Skeletal muscle cell (primary cell): Measurements from ENCODE around the gene MVB12B.

Source experiments
- DNase-seq: peaks from one replicate; pipeline ENCODE4 v3.0.0-alpha.2; 2010; ENCODE audit warnings: low read depth
- H3K4me3 ChIP-seq: 2 replicates; pipeline ENCODE4 v1.5.1; 2011; ENCODE audit warnings: low read depth, mild to moderate bottlenecking, control low read depth, low read length, moderate library complexity

MVB12B gene

DNA sequence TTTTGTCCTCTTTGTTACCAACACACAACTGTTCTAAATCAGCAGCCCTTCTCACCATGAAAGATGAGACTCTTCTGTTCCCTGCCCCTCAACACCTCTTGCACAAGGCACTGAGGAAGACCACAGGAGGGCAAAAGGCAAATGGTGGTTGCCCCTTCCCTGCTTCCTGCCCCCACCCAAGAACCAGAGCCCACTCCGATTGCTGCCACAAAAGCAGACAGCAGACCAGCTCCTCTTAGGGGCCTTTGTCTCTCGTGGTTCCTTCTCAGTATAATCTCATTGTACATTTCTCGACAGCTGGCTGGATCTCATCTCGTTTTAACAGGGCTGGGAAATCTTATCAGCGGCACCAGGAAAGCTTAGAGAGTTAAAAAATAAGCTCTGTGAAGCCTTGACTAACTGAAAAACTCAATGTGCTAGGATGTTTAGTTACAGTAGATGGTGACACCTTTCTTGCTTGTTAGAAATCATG is 1.1 kb downstream of the MVB12B start:
- peak overlapping the region; percentile 59 for H3K4me3 ChIP-seq
- DNase-seq = peak; percentile 45

DNA sequence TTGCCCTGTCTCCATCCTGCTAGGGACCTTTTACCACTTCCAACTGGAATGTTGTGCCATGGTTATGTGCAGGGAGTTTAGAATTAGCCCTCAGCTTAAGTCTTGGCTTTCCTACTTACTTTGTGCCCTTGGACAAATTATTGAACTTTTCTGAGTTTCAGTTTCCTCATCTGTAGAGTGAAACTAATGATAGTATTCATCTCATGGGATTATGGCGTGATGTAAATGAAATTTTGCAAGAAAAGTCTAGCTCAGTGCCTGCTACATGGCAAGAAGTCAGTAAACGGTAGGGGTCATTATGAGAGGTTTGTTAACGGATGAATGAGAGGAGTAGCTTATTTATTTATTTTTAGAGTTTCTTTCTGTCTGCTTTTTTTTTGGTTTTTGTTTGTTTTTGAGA is 1.8 kb downstream of the MVB12B start:
- no peak overlapping the region for H3K4me3 ChIP-seq
- DNase-seq = no peak

DNA sequence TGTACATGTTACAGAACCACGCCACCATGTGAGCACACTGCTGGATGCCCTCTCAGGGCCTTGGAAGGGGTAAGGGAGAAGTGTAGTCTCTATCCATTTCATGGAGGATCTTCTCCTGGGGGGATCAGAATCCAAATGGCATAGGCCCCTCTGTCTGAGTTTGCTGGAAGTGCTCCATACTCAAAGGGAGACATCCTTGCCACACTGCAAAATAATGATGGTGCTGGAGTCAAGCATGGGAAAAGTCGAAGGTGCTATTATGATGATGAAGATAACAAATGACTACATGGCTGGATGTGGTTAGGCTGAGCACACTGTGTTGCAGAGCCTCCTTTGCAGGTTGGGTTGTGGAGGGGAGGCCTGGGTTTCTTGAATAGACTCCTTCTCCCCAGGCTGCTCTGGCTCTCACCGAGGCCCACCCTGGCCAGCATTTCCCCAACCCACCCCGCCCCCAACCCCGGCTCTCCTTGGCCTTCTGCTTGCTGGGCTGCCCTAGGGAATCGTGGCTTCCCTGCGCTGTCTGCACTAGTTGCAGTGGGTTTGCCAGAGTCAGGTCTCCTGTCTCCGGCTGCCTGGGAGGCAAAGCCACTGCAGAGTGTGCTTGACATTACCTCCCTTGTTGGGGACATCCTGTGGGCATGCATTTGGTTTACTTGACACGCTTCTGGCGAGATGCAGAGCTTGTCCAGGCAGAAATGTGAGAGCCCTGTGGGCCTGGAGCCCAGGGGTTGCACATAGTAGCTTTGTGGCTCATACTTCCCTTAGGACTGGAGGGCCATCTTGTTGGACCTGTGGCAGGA is 3.0 kb downstream of the MVB12B start:
- H3K4me3 ChIP-seq = no peak overlapping the region
- no peak for DNase-seq

DNA sequence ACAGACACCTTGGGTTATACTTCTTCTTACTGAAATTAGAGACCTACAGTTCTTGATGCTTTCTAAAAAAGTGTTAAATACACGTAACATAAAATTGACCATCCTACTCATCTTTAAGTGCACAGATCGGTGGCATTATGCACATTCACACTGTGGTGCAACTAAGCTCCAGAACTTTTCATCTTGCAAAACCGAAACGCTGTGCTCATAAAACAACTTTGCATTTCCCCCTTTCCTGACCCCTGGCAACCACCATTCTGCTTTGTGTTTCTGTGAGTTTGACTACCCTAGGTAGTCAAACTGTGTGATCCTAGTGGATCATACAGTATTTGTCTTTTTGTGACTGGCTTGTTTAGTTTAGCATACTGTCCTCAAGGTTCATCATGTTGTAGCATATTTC is 3.9 kb downstream of the MVB12B start:
- no peak overlapping the region for H3K4me3 ChIP-seq
- DNase-seq = no peak

DNA sequence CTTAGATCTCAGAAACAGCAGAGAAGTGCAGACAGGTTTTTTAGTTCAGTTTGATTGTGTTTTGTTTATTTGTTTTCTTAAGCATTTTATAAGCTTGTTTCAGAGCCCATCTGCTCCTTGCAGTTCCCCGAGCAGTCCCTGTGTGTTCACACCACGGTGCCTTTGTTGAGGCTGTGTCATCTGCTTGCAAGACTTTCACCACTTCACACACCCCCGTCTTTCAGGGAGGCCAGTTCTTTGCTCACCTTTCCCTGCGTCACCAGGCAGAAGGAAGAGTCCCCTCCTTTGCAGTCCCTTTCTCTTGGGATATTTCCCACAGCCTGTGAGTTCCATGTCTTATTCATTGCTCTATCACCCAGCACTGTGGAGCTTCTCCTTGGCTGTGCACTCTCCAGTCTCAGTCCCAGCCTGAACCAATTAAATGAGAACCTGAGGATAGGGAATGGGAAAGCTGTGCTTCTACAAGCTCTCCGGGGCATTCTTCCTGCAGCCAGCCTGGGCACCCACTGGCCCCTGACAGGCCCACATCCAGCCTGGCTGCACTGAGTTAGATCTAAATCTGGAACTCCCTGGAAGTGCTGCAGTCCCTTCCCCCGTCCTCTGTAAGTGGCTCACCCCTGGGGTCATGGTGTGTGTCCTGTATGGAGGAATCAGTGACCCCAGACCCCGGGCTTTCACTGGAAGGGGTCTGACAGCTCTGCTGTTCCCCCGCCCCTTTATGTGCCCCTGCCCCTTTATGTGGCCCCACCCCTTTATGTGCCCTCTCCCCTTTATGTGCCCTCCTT is 5.5 kb downstream of the MVB12B start:
- DNase-seq = no peak
- H3K4me3 ChIP-seq = no peak overlapping the region

DNA sequence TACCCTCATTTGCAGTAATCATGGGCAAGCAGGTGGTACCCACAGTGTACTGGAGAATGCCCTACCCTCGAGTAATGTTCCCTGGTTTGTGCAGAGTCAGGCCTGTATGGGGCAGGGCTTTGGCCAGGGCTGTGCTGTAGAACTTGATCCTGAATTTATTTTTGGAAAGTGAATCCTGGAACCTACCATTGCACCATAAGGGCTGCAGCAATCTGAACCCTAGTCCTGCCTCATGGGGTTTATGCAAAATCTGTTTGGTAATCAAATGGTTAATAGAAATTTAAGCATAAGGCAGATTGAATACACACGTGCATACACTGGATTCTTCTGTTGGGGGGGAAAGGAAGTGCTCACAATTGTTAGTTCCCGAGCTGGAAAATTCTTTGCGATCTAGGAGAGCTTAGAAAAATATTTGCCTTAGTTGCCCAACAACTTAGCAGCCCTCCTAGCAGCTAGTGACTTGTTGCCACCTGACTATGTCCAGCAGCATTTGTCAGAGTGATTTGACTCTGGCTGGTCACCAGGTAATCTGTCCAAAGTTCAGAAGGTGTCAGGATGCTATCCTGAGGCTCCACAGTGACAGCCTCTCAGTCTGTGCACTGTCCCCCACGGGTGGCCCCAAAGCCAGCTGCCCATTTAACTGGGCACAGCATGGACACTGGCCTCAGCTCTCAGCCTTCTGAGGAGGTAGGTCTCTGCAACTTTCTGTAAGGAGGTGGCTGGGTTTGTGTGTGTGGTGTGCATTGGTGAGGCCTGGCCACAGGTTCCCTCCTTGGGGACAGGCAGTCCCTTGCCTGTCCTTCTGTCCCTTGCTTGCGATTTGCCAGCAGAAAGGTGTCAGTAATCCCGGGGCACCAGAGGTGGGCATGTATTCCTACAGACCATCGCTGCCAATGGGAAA is 8.3 kb downstream of the MVB12B start:
- H3K4me3 ChIP-seq = no peak overlapping the region
- no peak for DNase-seq

DNA sequence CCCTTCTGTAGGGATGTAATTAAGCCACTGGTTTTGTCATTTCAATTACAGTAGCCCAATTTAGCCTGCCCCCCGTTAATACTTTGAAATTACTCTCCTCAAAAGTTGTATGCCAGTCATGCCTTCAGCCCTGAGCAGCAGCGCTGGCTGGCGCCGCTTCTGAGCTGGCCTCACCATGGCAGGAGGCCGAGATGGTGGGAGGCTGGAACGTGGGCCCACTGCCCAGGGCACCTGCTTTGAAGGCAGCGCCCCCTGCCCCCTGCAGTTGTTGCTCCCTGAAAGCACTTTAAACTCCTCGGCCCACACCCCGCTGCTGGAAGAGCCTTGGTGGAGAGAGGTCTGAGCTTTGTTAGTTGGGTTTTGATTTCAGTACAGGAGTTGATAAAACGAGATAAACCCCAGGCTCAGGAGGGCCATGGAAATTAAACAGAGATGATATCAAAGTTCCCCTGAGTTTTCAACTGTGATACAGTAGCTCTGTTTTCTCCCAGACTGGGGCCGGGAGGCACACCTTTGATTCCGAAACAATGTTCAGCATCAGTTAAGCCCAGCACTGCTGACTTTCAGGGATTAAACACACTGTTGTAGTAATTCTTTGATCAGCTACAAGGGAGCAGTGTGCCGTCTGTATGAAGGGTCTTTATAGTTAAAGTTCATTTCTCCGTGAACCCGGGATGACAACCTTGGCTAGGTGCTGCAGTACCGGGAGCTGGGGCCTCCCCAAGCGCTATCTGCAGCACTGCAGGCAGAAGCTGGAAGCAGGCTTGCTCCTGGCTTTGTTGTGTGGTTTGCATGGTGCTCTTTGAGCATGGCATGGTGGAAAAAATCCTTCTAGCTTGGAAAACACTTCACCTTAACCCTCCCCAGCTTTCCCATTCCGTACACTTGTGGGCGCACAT is 9.5 kb downstream of the MVB12B start:
- H3K4me3 ChIP-seq = no peak overlapping the region
- DNase-seq = no peak

DNA sequence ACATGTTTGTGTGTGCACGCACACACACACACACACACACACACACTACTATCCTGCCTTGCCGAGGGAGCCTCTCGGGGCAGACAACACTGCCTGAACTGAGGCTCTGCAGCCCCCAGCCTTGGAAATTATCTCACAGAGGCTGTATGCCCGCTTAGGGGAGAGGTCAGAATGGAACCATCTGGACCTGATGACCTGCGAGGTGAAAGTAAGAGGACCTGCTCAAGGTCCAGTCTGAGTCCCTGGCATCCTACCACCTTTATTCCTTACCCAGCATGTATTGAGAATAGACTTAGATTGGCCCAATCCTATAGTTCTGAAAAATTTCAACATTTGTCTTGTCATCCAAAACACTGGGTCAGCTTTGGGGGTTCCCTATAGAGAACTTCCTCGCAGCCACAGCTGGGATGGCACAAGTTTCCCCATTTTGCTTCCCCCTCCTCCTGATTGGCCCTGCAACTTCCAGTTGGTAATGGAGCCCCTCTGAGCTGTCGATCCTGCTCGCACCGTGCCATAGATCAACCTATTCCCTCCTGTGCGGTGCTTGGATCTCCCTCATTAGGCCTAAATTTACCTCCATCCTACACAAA is 10.2 kb downstream of the MVB12B start:
- H3K4me3 ChIP-seq = no peak overlapping the region
- no peak for DNase-seq

DNA sequence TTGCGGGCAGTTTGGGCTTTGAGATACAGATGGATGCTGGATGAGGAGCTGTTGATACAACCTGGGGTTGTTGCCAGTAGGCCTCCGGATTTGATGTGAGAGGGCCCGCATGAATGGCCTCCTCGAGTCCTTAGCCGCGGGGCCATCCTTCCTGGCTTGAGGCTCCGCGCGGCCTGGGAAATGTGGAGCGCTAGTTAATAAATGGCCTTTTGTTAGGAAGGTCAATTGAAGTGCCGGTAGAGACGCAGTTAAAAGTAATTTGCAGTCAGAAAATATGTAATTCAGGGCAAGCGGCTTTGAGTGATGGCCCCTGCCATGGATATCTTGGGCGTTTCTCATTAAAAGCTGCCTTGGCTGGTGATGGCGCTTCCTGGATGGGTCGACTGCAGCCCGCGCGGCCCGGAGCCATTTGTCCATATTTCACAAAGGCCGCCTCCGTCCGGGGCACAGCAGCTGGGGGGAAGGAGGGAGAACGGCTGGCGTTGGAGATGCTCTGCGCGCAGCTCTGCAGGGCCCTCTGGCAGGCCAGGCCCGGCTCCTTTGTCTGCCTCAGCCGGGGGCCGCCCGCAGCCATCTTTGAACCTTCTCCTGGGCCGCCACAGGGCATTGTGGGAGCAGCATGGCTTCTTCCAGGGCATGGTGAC is 11.2 kb downstream of the MVB12B start:
- H3K4me3 ChIP-seq = no peak overlapping the region
- no peak for DNase-seq

DNA sequence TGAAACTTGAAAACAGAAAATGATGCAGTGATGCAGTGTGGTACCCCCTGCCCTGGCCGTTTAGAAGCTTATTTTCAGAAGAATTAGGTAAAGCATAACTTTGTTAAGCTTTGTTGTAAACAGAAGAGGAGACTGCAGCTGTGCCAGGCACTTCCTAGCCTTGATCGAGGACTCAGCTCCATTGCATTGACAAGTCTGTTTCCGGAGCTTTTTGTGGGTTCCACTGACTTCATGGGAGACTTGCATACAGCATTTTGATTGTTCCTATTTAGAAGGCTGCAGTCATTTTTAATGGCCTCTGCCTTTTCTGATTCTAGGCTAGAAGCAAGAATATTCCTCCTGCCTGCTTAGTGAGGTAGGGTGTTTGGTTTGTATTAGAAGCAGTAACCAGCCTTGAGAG is 12.3 kb downstream of the MVB12B start:
- no peak overlapping the region for H3K4me3 ChIP-seq
- DNase-seq = no peak

DNA sequence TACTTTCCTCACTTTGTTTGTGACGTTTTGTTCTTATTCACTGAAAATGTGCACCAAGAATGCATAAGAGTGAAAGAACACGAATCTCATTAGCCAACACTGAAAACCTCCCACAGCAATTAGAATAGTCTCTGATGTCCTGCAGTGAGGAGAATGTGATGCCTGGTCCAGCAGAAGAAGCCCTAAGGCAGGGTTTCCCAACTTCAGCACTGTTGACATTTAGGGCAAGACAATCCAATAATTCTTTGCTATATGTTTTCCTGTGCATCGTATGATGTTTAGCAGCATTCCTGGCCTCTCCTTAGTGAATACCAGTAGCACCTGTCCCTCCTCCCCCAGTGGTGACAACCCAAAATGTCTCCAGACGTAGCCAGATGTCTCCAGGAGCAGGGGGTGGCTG is 14.8 kb downstream of the MVB12B start:
- no peak for DNase-seq
- H3K4me3 ChIP-seq = no peak overlapping the region

DNA sequence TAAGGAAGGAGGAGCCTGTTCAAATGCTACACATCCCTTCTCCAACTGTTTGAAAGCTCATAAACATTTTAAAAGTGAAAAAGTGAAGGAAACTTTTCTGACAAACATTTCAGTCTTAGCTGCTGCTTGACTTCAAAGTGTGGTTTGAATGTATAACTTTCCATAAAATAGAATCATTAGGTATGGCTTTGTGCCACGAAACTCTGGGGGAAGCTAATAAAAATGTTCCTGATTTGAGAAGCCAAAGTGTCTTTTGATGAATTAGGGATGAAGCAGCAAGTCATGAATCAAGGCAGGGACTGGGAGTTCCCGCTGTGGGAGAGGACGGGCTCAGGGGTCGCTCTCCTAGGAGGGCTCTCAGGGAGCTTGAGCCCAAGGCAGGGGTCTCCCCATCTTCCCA is 15.3 kb downstream of the MVB12B start:
- DNase-seq = no peak
- no peak overlapping the region for H3K4me3 ChIP-seq

DNA sequence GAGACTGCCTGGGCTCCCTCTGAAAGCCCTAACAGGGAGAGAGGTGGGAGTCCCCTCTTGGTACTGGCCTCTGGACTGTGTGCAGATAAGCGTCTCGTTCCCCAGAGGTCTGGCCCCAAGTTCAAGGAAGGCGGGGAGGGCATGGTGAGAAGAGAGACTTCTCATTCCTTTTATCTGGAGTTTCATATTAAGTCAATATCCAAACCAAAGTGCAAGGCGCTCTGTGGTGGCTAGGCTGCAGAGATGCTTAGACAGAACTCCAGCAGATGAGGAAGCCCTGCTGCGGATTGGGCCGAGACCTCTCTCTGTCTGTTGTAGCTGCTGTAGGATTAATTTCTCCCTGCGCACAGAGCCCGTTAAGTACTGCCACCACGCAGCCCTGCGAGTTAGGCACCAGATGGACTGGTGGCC is 16.0 kb downstream of the MVB12B start:
- DNase-seq = no peak
- H3K4me3 ChIP-seq = no peak overlapping the region

DNA sequence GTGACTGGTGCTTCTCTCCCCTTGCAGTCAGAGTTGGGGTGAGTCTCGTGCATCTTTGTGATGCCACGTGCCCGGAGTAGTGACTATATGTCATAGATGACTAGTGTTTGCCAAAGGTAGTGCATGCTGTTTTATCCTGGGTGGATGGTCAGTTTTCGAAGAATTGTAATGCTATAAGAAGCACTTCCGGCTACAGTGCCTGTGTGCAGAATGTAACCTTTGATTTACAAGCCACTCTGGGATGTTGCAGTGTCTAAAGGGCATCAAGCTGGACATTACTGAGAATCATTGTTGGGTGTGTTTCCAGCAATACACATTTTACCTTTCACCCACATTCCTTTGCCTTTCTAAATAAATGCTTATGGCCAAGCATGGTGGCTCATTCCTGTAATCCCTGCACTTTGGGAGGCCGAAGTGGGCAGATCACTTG is 16.7 kb downstream of the MVB12B start:
- H3K4me3 ChIP-seq = no peak overlapping the region
- DNase-seq = no peak

DNA sequence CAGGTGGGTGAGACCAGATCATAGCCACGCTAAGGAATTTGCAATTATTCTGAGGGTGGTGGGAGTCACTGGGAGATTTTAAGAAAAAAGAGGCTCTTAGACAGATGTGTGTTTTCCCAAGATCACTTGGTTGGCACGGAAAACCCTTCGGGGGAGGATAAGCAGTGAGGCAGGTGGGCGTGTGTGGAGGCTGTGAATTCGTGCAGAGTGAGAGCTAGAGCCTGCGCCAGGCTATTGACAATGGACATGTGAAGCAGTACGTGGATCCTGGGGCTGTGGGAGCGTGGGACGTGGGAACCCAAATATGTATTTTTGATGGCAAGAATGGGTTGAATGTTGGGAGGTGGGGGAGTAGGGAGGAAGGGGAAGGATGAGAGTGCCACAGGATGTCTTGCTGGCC is 19.4 kb downstream of the MVB12B start:
- H3K4me3 ChIP-seq = no peak overlapping the region
- DNase-seq = no peak

DNA sequence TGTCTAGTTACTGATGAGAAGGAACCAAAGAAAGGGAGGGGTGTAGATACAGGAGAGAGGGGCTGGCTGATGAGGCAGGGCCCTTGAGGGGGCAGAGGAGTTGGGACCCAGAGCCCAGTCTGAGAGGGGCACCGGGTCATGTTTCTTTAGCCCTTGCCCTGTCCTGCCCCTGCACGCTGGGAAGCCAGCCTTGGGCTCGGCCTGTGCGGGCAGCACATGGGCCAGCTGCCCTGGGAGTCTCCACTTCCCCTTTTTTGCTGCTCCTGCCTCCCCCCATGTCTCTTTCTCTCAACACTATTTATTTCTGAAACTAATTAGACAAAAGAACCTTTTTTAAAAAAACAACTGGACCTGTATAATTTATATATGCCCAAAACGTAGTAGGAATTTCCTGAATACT is 20.5 kb downstream of the MVB12B start:
- H3K4me3 ChIP-seq = no peak overlapping the region
- DNase-seq = no peak

DNA sequence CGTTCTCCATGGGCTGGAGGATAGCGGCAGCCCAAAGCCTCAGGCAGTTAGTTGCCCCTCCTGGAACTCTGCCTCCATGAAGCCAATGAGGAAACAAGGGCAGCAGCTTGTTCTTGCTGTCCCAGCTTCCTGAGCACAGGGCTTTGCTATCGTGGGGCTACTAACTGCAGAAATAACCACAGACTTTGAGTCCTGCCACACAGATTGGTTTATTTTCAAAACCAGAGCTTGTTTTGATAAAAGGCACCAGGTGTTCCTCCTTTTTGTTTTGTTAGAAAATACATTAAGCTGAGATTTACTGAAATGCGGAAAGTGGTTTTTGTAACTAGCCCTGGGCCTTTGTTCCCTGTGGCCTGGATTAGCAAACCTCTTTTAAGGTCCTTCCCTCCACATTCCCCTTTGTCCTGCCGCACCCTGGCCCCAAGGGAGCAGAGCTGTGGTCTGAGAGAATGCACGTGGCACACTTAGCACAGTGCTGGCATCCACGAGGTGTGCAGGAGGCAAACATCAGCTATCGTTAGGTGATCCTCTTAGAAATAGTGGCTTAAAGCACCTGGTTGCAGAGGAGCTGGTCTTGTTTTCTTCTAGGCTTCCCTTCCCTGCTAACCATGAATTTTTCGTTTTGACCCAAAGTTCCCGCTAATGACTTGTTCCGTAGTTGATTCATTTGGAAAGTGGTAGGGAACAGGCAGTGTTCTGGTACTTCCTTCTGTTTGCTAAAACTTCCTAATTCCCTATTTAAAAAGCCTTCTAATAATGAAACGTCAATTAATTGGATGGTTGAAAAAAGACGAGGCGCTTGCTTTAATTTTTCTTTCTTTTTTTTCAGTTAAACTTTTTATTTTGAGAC is 21.5 kb downstream of the MVB12B start:
- H3K4me3 ChIP-seq = no peak overlapping the region
- no peak for DNase-seq
